ENCODE results near the gene GSG1.

GSG1 gene

GRCh38 chr12:13119826-13120225, 16.4 kb upstream of the GSG1 start:
- DNase-seq (ENCODE audit: low read depth, low spot score): no peak

- no peak for DNase-seq (ENCODE audit: low read depth, low spot score)
These were observed 13.6 kb upstream of the GSG1 start for GRCh38 chr12:13117029-13117428.

GRCh38 chr12:13116259-13116658, 12.8 kb upstream of the GSG1 start:
- DNase-seq (ENCODE audit: low read depth, low spot score): no peak

- DNase-seq (ENCODE audit: low read depth, low spot score): no peak
These were observed 11.0 kb upstream of the GSG1 start for GRCh38 chr12:13114251-13115052.

GRCh38 chr12:13112968-13113367, 9.5 kb upstream of the GSG1 start:
- no peak for DNase-seq (ENCODE audit: low read depth, low spot score)

GRCh38 chr12:13106666-13107065, 3.2 kb upstream of the GSG1 start:
- no peak for DNase-seq (ENCODE audit: low read depth, low spot score)

GRCh38 chr12:13105781-13106180, 2.3 kb upstream of the GSG1 start:
- no peak for DNase-seq (ENCODE audit: low read depth, low spot score)

- DNase-seq (ENCODE audit: low read depth, low spot score): no peak
These were observed 942 bp upstream of the GSG1 start for GRCh38 chr12:13104409-13104808.

- no peak for DNase-seq (ENCODE audit: low read depth, low spot score)
These were observed 839 bp downstream of the GSG1 start for GRCh38 chr12:13102461-13103195.

- DNase-seq (ENCODE audit: low read depth, low spot score): no peak
These were observed 1.6 kb downstream of the GSG1 start for GRCh38 chr12:13101821-13102375.

GRCh38 chr12:13100882-13101769, 2.3 kb downstream of the GSG1 start:
- DNase-seq (ENCODE audit: low read depth, low spot score): peak; percentile 70

- DNase-seq (ENCODE audit: low read depth, low spot score): no peak
These were observed 2.9 kb downstream of the GSG1 start for GRCh38 chr12:13100605-13100881.

- no peak for DNase-seq (ENCODE audit: low read depth, low spot score)
These were observed 3.4 kb downstream of the GSG1 start for GRCh38 chr12:13099844-13100604.

GRCh38 chr12:13099066-13099843, 4.2 kb downstream of the GSG1 start:
- no peak for DNase-seq (ENCODE audit: low read depth, low spot score)

GRCh38 chr12:13097491-13098011, 5.9 kb downstream of the GSG1 start:
- no peak for DNase-seq (ENCODE audit: low read depth, low spot score)

GRCh38 chr12:13095266-13095995, 8.0 kb downstream of the GSG1 start:
- DNase-seq (ENCODE audit: low read depth, low spot score): no peak

GRCh38 chr12:13094367-13094766, 9.1 kb downstream of the GSG1 start:
- no peak for DNase-seq (ENCODE audit: low read depth, low spot score)

- DNase-seq (ENCODE audit: low read depth, low spot score): no peak
These were observed 9.6 kb downstream of the GSG1 start for GRCh38 chr12:13093848-13094220.

GRCh38 chr12:13093191-13093847, 10.1 kb downstream of the GSG1 start:
- no peak for DNase-seq (ENCODE audit: low read depth, low spot score)

Data from activated naive CD8-positive, alpha-beta T cell treated with anti-CD3 and anti-CD28 coated beads, Interleukin-2, amount 50 U/mL, for 16 hours (primary cell).